ENCODE measurements around the gene KCNH1.

Gene KCNH1

GRCh38 chr1:210992837-210993236 lies 141.1 kb downstream of the KCNH1 start:
- Histone ChIP-seq H3K27ac (ENCODE audit: low read length) (no peak overlapping the region), H3K27me3 (ENCODE audit: low read depth, low read length) (peaks cover 12% of the 10 kb centered on the region; the same call in 1 of the 2 replicates), H3K4me3 (ENCODE audit: low read length) (no peak overlapping the region), H3K9ac (ENCODE audit: low read length) (no peak overlapping the region), H2AFZ (ENCODE audit: low read depth, low read length) (no peak overlapping the region), H3K4me1 (ENCODE audit: low read length) (no peaks in the 10 kb centered on the region), H3K4me2 (ENCODE audit: low read length) (no peak overlapping the region), H4K20me1 (ENCODE audit: insufficient read depth, low read length) (no peaks in the 10 kb centered on the region), H3K36me3 (replicated peaks; ENCODE audit: low read depth, low read length) (no peaks in the 10 kb centered on the region), H3K79me2 (ENCODE audit: low read length) (no peaks in the 10 kb centered on the region), H3K9me3 (ENCODE audit: insufficient read depth, low read length) (no peaks in the 10 kb centered on the region)
- TF ChIP-seq EZH2phosphoT487 (IDR thresholded peaks at IDR 0.05; ENCODE audit: low read depth), result no peak
- TF ChIP-seq CTCF (IDR thresholded peaks at IDR 0.05; ENCODE audit: low read depth, low read length), result no peak

- Histone ChIP-seq H3K9ac (ENCODE audit: low read length) (no peak overlapping the region), H3K4me3 (ENCODE audit: low read length) (no peak overlapping the region), H3K36me3 (replicated peaks; ENCODE audit: low read depth, low read length) (no peaks in the 10 kb centered on the region), H4K20me1 (ENCODE audit: insufficient read depth, low read length) (no peaks in the 10 kb centered on the region), H2AFZ (ENCODE audit: low read depth, low read length) (no peak overlapping the region), H3K9me3 (ENCODE audit: insufficient read depth, low read length) (no peaks in the 10 kb centered on the region), H3K27me3 (ENCODE audit: low read depth, low read length) (peaks cover 12% of the 10 kb centered on the region; the same call in 1 of the 2 replicates), H3K27ac (ENCODE audit: low read length) (no peak overlapping the region), H3K4me2 (ENCODE audit: low read length) (no peak overlapping the region), H3K79me2 (ENCODE audit: low read length) (no peaks in the 10 kb centered on the region), H3K4me1 (ENCODE audit: low read length) (no peaks in the 10 kb centered on the region)
- TF ChIP-seq CTCF (IDR thresholded peaks at IDR 0.05; ENCODE audit: low read depth, low read length) (no peak), EZH2phosphoT487 (IDR thresholded peaks at IDR 0.05; ENCODE audit: low read depth) (no peak)
These were observed 144.0 kb downstream of the KCNH1 start for GRCh38 chr1:210989905-210990304.

GRCh38 chr1:210981490-210981889 lies 152.5 kb downstream of the KCNH1 start:
- no peak for TF ChIP-seq EZH2phosphoT487 (IDR thresholded peaks at IDR 0.05; ENCODE audit: low read depth)
- TF ChIP-seq CTCF (IDR thresholded peaks at IDR 0.05; ENCODE audit: low read depth, low read length), result no peak
- H4K20me1 ChIP-seq (ENCODE audit: insufficient read depth, low read length), result no peaks in the 10 kb centered on the region
- H3K79me2 ChIP-seq (ENCODE audit: low read length), result no peaks in the 10 kb centered on the region
- no peak overlapping the region for H3K4me3 ChIP-seq (ENCODE audit: low read length)
- no peak overlapping the region for H2AFZ ChIP-seq (ENCODE audit: low read depth, low read length)
- no peak overlapping the region for H3K9ac ChIP-seq (ENCODE audit: low read length)
- no peaks in the 10 kb centered on the region for H3K4me1 ChIP-seq (ENCODE audit: low read length)
- no peak overlapping the region for H3K27ac ChIP-seq (ENCODE audit: low read length)
- H3K27me3 ChIP-seq (ENCODE audit: low read depth, low read length), result no peaks in the 10 kb centered on the region
- no peaks in the 10 kb centered on the region for H3K36me3 ChIP-seq (replicated peaks; ENCODE audit: low read depth, low read length)
- H3K9me3 ChIP-seq (ENCODE audit: insufficient read depth, low read length), result no peaks in the 10 kb centered on the region
- no peak overlapping the region for H3K4me2 ChIP-seq (ENCODE audit: low read length)

- TF ChIP-seq EZH2phosphoT487 (IDR thresholded peaks at IDR 0.05; ENCODE audit: low read depth) (no peak), CTCF (IDR thresholded peaks at IDR 0.05; ENCODE audit: low read depth, low read length) (no peak)
- H4K20me1 ChIP-seq (ENCODE audit: insufficient read depth, low read length), result no peaks in the 10 kb centered on the region
- H3K27me3 ChIP-seq (ENCODE audit: low read depth, low read length), result no peaks in the 10 kb centered on the region
- H3K4me1 ChIP-seq (ENCODE audit: low read length), result no peaks in the 10 kb centered on the region
- no peaks in the 10 kb centered on the region for H3K36me3 ChIP-seq (replicated peaks; ENCODE audit: low read depth, low read length)
- no peak overlapping the region for H2AFZ ChIP-seq (ENCODE audit: low read depth, low read length)
- H3K9me3 ChIP-seq (ENCODE audit: insufficient read depth, low read length), result no peaks in the 10 kb centered on the region
- H3K27ac ChIP-seq (ENCODE audit: low read length), result no peak overlapping the region
- no peak overlapping the region for H3K9ac ChIP-seq (ENCODE audit: low read length)
- H3K79me2 ChIP-seq (ENCODE audit: low read length), result no peaks in the 10 kb centered on the region
- no peak overlapping the region for H3K4me3 ChIP-seq (ENCODE audit: low read length)
- H3K4me2 ChIP-seq (ENCODE audit: low read length), result no peak overlapping the region
These were observed 153.9 kb downstream of the KCNH1 start for GRCh38 chr1:210980082-210980481.

All from OCI-LY3 (cell line).